Brain microvascular endothelial cell (primary cell): Measurements from ENCODE around the gene KAZN.

Experiments used
- DNase-seq: peaks from one replicate; pipeline ENCODE4 v3.0.0-alpha.2; 2020
- H3K27ac ChIP-seq: fragments of 250-450 bp; sonication (Bioruptor Pico); 2 replicates; pipeline ENCODE4 v1.5.1; 2020; ENCODE audit warnings: mild to moderate bottlenecking, moderate library complexity
- H3K27me3 ChIP-seq: fragments of 250-450 bp; sonication (Bioruptor Pico); replicated peaks from 2 replicates; pipeline ENCODE4 v1.5.1; 2020; ENCODE audit warnings: mild to moderate bottlenecking
- H3K36me3 ChIP-seq: fragments of 250-450 bp; sonication (Bioruptor Pico); replicated peaks from 2 replicates; pipeline ENCODE4 v1.5.1; 2020; ENCODE audit warnings: mild to moderate bottlenecking
- H3K4me3 ChIP-seq: 2 replicates; pipeline ENCODE4 v1.5.1; 2011; ENCODE audit warnings: low read depth, mild to moderate bottlenecking, control low read depth, low read length, moderate library complexity
- CTCF ChIP-seq: IDR thresholded peaks from 2 replicates; pipeline ENCODE4 v1.5.1; 2011; ENCODE audit warnings: low read depth, mild to moderate bottlenecking, moderate library complexity, low read length, control low read depth, inconsistent platforms; ENCODE audit errors: missing control alignments
- in situ Hi-C: cut with HindIII; loops from 2 replicates; pipeline ENCODE4 v1.10.0; 2017; ENCODE audit warnings: low sequenced_read_pairs, low pct_ligation_motif_present

Gene KAZN

GRCh38 chr1:14761291-14762153 is 163.0 kb downstream of the KAZN start:
- DNase-seq: no peak
- in situ Hi-C loops: no loop called here
- H3K36me3 ChIP-seq: no peaks in the 10 kb centered on the region
- no peak overlapping the region for H3K4me3 ChIP-seq
- TF ChIP-seq CTCF: no peak
- no peaks in the 10 kb centered on the region for H3K27me3 ChIP-seq
- H3K27ac ChIP-seq: no peak overlapping the region

GRCh38 chr1:14763977-14764376 is 165.5 kb downstream of the KAZN start:
- DNase-seq: no peak
- no peak overlapping the region for H3K27ac ChIP-seq
- in situ Hi-C loops: no loop called here
- no peak overlapping the region for H3K4me3 ChIP-seq
- no peak for TF ChIP-seq CTCF
- no peaks in the 10 kb centered on the region for H3K36me3 ChIP-seq
- no peaks in the 10 kb centered on the region for H3K27me3 ChIP-seq

GRCh38 chr1:14765773-14766172 is 167.3 kb downstream of the KAZN start:
- no peak for DNase-seq
- in situ Hi-C loops: no loop called here
- TF ChIP-seq CTCF: no peak
- Histone ChIP-seq H3K4me3 (no peak overlapping the region), H3K27me3 (no peaks in the 10 kb centered on the region), H3K27ac (no peak overlapping the region), H3K36me3 (no peaks in the 10 kb centered on the region)

GRCh38 chr1:14767075-14767474 is 168.6 kb downstream of the KAZN start:
- no peak overlapping the region for H3K27ac ChIP-seq
- in situ Hi-C loops: no loop called here
- H3K4me3 ChIP-seq: no peak overlapping the region
- no peak for TF ChIP-seq CTCF
- no peak for DNase-seq
- no peaks in the 10 kb centered on the region for H3K27me3 ChIP-seq
- H3K36me3 ChIP-seq: no peaks in the 10 kb centered on the region

GRCh38 chr1:14768582-14769304 is 170.3 kb downstream of the KAZN start:
- in situ Hi-C loops: no loop called here
- H3K27ac ChIP-seq: no peak overlapping the region
- no peaks in the 10 kb centered on the region for H3K27me3 ChIP-seq
- no peak overlapping the region for H3K4me3 ChIP-seq
- H3K36me3 ChIP-seq: no peaks in the 10 kb centered on the region
- TF ChIP-seq CTCF: no peak
- no peak for DNase-seq
